Neural progenitor cell (in vitro differentiated cells): ENCODE measurements around the gene RITA1.

ENCODE experiments used
- CTCF ChIP-seq: fragments of 200-600 bp; sonication (generic); IDR thresholded peaks from 2 replicates; pipeline ENCODE4 v1.5.1; 2017; ENCODE audit warnings: antibody characterized with exemption, mild to moderate bottlenecking
- EZH2 ChIP-seq: fragments of 200-600 bp; sonication (generic); IDR thresholded peaks from 2 replicates; pipeline ENCODE4 v1.6.1; 2017; ENCODE audit warnings: antibody characterized with exemption, mild to moderate bottlenecking, moderate library complexity
- EZH2phosphoT487 ChIP-seq: fragments of 200-600 bp; sonication (generic); IDR thresholded peaks from 2 replicates; pipeline ENCODE4 v1.6.1; 2017; ENCODE audit warnings: antibody characterized with exemption

GRCh38 chr12:113191227-113191626 lies 5.7 kb downstream of the RITA1 start:
- no peak for TF ChIP-seq CTCF
- TF ChIP-seq EZH2phosphoT487 = no peak
- TF ChIP-seq EZH2 = no peak
